ENCODE results near the gene RAVER1. TPM values are rescaled to one million over a fixed set of nuclear protein-coding genes. Genes with fewer than 3 reads are reported as not detected.

The RAVER1 gene
- total and polyA plus RNA-seq, 10 of the 15 experiments (the other 5 are each of a cell fraction or from before 2014, with no cell fraction given), result 0.03 to 87.0 (median 12.1) TPM

- TF ChIP-seq SRF (IDR thresholded peaks at IDR 0.05; ENCODE audit: low read depth in 2 of 2, low read length in 2 of 2) (no peak), ZBTB4 (CRISPR knock-in tag; IDR thresholded peaks at IDR 0.05) (peak; percentile 91), STAT1 (conservative IDR thresholded peaks at IDR 0.05) (no peak), BRCA1 (IDR thresholded peaks at IDR 0.05; ENCODE audit: low read depth, low read length) (no peak), ZNF687 (IDR thresholded peaks at IDR 0.05) (no peak), DPF2 (IDR thresholded peaks at IDR 0.05) (0 out of 2 replicates have a peak, but pooled peaks have one; percentile 30), REST (IDR thresholded peaks at IDR 0.05; ENCODE audit: low read depth, low read length) (no peak), GABPA (IDR thresholded peaks at IDR 0.05; ENCODE audit: low read depth) (no peak), ZNF24 (IDR thresholded peaks at IDR 0.05) (no peak), KDM1A (IDR thresholded peaks at IDR 0.05; ENCODE audit: borderline replicate concordance) (no peak), TCF7 (IDR thresholded peaks at IDR 0.05; ENCODE audit: borderline replicate concordance) (no peak), ZNF274 (IDR thresholded peaks at IDR 0.05; ENCODE audit: insufficient read depth, insufficient read length) (no peak)
Observed at GRCh38 chr19:10315335-10316214, 17.8 kb downstream of the RAVER1 start, which contains the start of gene FDX2 (continued).

All from GM12878 (cell line).